Peyer's patch (tissue), 4 donors: ENCODE measurements around the gene MAP3K15. TPM values are rescaled to one million over a fixed set of nuclear protein-coding genes. Genes with fewer than 3 reads are reported as not detected.
"Not testable (repeated sequence)": the region's sequence is repeated elsewhere in the genome, so short reads cannot be mapped to it uniquely, and the experiment has no call there.

Source experiments
- DNase-seq, 3 donors: peaks; one replicate each; pipeline ENCODE4 v3.0.0-alpha.2; 2017 to 2019
- H3K27ac ChIP-seq, 4 donors: fragments of 200-600 bp; sonication (generic); one replicate each; pipeline ENCODE4 v1.5.1; 2016 to 2019
- H3K27me3 ChIP-seq, 2 donors: fragments of 200-600 bp; sonication (generic); one replicate each; pipeline ENCODE4 v1.5.1; 2019
- H3K36me3 ChIP-seq, 3 donors: fragments of 200-600 bp; sonication (generic); one replicate each; pipeline ENCODE4 v1.5.1; 2016 to 2019
- H3K4me1 ChIP-seq, 4 donors: fragments of 200-600 bp; sonication (generic); one replicate each; pipeline ENCODE4 v1.5.1; 2016 to 2019
- H3K4me3 ChIP-seq, 4 donors: fragments of 200-600 bp; sonication (generic); 1 replicate in 3 of 4; 2 replicates in 1 of 4; pipeline ENCODE4 v1.5.1; 2016 to 2019; ENCODE audit warnings: mild to moderate bottlenecking in 1 of 4
- H3K9me3 ChIP-seq, 4 donors: fragments of 200-600 bp; sonication (generic); one replicate each; pipeline ENCODE4 v1.5.1; 2016 to 2019; ENCODE audit warnings: mild to moderate bottlenecking in 1 of 4
- POLR2A ChIP-seq, 2 donors: fragments of 450-650 bp; IDR thresholded peaks; one replicate each; pipeline ENCODE4 v1.5.1; 2017; ENCODE audit warnings: antibody characterized with exemption in 2 of 2, mild to moderate bottlenecking in 2 of 2, moderate library complexity in 2 of 2
- total RNA-seq, 4 donors: library from RNA; depleted of rRNA; stranded (reverse); fragments of >200 nt; gene quantifications; one replicate each; pipeline ENCODE4 v1.1.0, GENCODE V29; 2016
- TF ChIP-seq, protein P1 (sequence below), 6 experiments: fragments of 450-650 bp in 4 of 6; fragments of 200-600 bp in 2 of 6; sonication (generic) in 1 of 6; IDR thresholded peaks; one replicate each; pipeline ENCODE4 v1.5.1; 2017 to 2019; ENCODE audit warnings: antibody characterized with exemption in 6 of 6, mild to moderate bottlenecking in 3 of 6, moderate library complexity in 1 of 6

MAP3K15 gene
- total RNA-seq, 4 donors from 2014 or later, result not detected

DNA sequence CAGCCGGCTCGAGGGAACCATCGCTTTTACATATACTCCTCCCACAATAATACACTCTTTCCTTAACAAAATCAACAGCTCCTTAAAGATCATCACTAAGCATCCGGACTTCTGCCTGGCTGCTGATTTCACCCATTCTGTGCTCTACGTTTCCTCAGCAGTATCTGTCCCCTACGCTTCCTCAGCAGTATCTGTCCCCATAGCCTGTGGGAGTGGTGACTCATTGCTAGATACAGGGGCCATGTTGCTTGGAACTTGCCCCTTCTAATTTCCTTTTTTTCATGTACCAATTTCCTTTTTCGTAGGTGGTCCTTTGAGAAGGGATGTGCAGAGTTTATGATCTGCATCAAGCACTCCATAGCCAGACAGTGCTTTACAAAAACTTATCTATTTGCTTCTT is 18.6 kb downstream of the MAP3K15 start:
- Histone ChIP-seq H3K36me3 (no peaks in the 10 kb centered on the region), H3K27ac (no peak overlapping the region), H3K27me3 (no peaks in the 10 kb centered on the region), H3K4me3 (no peak overlapping the region), H3K9me3 (no peaks in the 10 kb centered on the region), H3K4me1 (no peaks in the 10 kb centered on the region)
- no peak for DNase-seq
- TF ChIP-seq POLR2A (IDR thresholded peaks at IDR 0.05), result no peak
- TF ChIP-seq, protein P1, sequence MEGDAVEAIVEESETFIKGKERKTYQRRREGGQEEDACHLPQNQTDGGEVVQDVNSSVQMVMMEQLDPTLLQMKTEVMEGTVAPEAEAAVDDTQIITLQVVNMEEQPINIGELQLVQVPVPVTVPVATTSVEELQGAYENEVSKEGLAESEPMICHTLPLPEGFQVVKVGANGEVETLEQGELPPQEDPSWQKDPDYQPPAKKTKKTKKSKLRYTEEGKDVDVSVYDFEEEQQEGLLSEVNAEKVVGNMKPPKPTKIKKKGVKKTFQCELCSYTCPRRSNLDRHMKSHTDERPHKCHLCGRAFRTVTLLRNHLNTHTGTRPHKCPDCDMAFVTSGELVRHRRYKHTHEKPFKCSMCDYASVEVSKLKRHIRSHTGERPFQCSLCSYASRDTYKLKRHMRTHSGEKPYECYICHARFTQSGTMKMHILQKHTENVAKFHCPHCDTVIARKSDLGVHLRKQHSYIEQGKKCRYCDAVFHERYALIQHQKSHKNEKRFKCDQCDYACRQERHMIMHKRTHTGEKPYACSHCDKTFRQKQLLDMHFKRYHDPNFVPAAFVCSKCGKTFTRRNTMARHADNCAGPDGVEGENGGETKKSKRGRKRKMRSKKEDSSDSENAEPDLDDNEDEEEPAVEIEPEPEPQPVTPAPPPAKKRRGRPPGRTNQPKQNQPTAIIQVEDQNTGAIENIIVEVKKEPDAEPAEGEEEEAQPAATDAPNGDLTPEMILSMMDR (IDR thresholded peaks at IDR 0.05), result no peak

DNA sequence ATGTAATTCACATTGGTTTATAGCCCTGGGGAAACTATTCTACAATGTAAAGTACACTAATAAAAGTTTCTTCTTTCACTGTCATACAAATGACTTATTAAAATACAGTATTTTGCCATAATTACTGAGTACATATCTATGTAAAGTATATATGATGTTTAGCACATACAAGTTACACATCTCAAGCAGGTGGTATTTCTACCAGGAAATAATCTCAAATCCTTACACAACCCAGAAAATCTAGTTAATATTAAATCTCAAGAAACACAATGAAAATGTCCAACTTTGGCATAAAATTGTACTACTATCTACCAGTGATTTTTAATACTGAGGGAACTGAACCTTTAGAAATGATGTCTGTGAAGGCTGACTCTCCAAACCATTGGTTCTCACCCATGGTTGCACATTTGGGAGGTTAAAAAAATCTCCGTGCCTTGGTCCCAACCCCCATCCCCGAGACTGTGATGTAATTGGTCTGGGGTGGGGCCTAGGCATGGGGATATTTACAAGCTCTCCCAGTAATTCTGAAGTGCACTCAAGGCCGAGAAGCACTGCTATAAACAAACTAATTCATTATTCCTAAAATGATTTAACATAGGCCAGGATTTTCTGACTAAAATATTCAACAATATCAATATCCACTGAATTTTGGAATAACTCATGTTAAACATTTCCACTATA is 27.6 kb downstream of the MAP3K15 start:
- DNase-seq, result no peak
- no peak for TF ChIP-seq POLR2A (IDR thresholded peaks at IDR 0.05)
- TF ChIP-seq, protein P1 (IDR thresholded peaks at IDR 0.05), result no peak
- H3K27ac ChIP-seq, result no peak overlapping the region
- no peaks in the 10 kb centered on the region for H3K9me3 ChIP-seq
- no peaks in the 10 kb centered on the region for H3K36me3 ChIP-seq
- no peak overlapping the region for H3K4me3 ChIP-seq
- no peaks in the 10 kb centered on the region for H3K4me1 ChIP-seq
- H3K27me3 ChIP-seq, result no peaks in the 10 kb centered on the region

- DNase-seq, result no peak
- Histone ChIP-seq H3K27ac (no peak overlapping the region), H3K27me3 (no peaks in the 10 kb centered on the region), H3K9me3 (no peaks in the 10 kb centered on the region), H3K4me3 (no peak overlapping the region), H3K4me1 (no peaks in the 10 kb centered on the region), H3K36me3 (no peaks in the 10 kb centered on the region)
- TF ChIP-seq POLR2A (IDR thresholded peaks at IDR 0.05), result no peak
- TF ChIP-seq, protein P1 (IDR thresholded peaks at IDR 0.05), result no peak
These were observed 35.9 kb downstream of the MAP3K15 start for GRCh38 chrX:19479458-19479857.

- H3K36me3 ChIP-seq, DNase-seq, H3K4me3 ChIP-seq, H3K27me3 ChIP-seq, H3K9me3 ChIP-seq, H3K4me1 ChIP-seq, H3K27ac ChIP-seq: not testable (repeated sequence)
These were observed 46.9 kb downstream of the MAP3K15 start for GRCh38 chrX:19468383-19468782.

DNA sequence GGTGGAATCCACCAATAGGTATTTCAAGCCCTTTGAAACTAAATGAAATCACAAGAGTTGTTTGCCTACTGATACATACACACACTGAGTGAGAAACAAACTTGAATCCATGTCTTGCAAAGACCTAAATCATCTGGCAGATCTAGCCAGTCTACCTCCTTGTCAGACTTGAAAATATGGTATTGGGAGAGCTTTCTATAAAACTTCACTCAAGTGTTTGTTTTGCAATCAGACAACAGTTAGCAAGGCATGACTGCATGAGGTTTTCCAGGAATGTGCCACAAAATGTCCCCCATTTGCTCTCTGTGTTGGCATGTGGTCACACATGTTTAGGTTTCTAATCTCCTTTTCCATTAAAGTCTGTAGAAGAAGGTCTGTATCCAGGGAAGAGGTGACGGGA is 52.4 kb downstream of the MAP3K15 start:
- Histone ChIP-seq H3K4me1 (no peaks in the 10 kb centered on the region), H3K36me3 (no peaks in the 10 kb centered on the region), H3K27ac (no peak overlapping the region), H3K4me3 (no peak overlapping the region), H3K27me3 (no peaks in the 10 kb centered on the region), H3K9me3 (no peaks in the 10 kb centered on the region)
- DNase-seq, result no peak
- TF ChIP-seq, protein P1 (IDR thresholded peaks at IDR 0.05), result no peak
- no peak for TF ChIP-seq POLR2A (IDR thresholded peaks at IDR 0.05)

GRCh38 chrX:19462231-19462630 is 53.1 kb downstream of the MAP3K15 start:
- Histone ChIP-seq H3K27me3 (no peaks in the 10 kb centered on the region), H3K27ac (no peak overlapping the region), H3K9me3 (no peaks in the 10 kb centered on the region), H3K4me3 (no peak overlapping the region), H3K36me3 (no peaks in the 10 kb centered on the region), H3K4me1 (no peaks in the 10 kb centered on the region)
- TF ChIP-seq, protein P1 (IDR thresholded peaks at IDR 0.05), result no peak
- no peak for TF ChIP-seq POLR2A (IDR thresholded peaks at IDR 0.05)
- no peak for DNase-seq
